Right forelimb (tissue), 1 donor: ENCODE results near the gene PFKL.
A peak's percentile ranks its signal among the peaks of the same experiment; 100 is the strongest.

Source experiments
- DNase-seq: peaks from one replicate; pipeline ENCODE4 v3.0.0-alpha.2; 2018

PFKL gene

GRCh38 chr21:44299458-44300261 is at the start of gene PFKL:
Gene PFKL, plus strand, starts transcription at chr21:44300053. Its CDS starts 53 bp downstream, at chr21:44300106.
- DNase-seq = peak; percentile 82

GRCh38 chr21:44253832-44254710 is 45.8 kb upstream of the PFKL start:
- no peak for DNase-seq

GRCh38 chr21:44255511-44255981 is 44.3 kb upstream of the PFKL start:
- DNase-seq = no peak

- no peak for DNase-seq
Observed at GRCh38 chr21:44258056-44258725, 41.7 kb upstream of the PFKL start.

GRCh38 chr21:44259082-44259705 is 40.7 kb upstream of the PFKL start:
- no peak for DNase-seq

GRCh38 chr21:44260066-44260465 is 39.8 kb upstream of the PFKL start:
- no peak for DNase-seq

GRCh38 chr21:44260791-44261631 is 38.8 kb upstream of the PFKL start:
- DNase-seq = peak; percentile 38

- no peak for DNase-seq
Observed at GRCh38 chr21:44261675-44262295, 38.1 kb upstream of the PFKL start, which contains the start of gene DNMT3L. Gene DNMT3L, minus strand, starts transcription at chr21:44261897. Its CDS starts 638 bp downstream, at chr21:44261259.

GRCh38 chr21:44262338-44263056 is 37.4 kb upstream of the PFKL start:
- no peak for DNase-seq

GRCh38 chr21:44263221-44263760 is 36.6 kb upstream of the PFKL start:
- DNase-seq = peak; percentile 37

- no peak for DNase-seq
Observed at GRCh38 chr21:44263768-44264167, 36.1 kb upstream of the PFKL start.

- no peak for DNase-seq
Observed at GRCh38 chr21:44265734-44266270, 34.1 kb upstream of the PFKL start.

GRCh38 chr21:44267655-44268142 is 32.2 kb upstream of the PFKL start:
- peak; percentile 32 for DNase-seq

- DNase-seq = no peak
Observed at GRCh38 chr21:44269090-44269489, 30.8 kb upstream of the PFKL start.

- no peak for DNase-seq
Observed at GRCh38 chr21:44271558-44272283, 28.1 kb upstream of the PFKL start.

- no peak for DNase-seq
Observed at GRCh38 chr21:44272284-44272858, 27.5 kb upstream of the PFKL start.

- DNase-seq = no peak
Observed at GRCh38 chr21:44273046-44273445, 26.8 kb upstream of the PFKL start.

GRCh38 chr21:44275041-44275440 is 24.8 kb upstream of the PFKL start:
- no peak for DNase-seq
